HG02981 (cell line): ENCODE measurements around the gene KRT33B.
"Not testable (repeated sequence)": the region's sequence is repeated elsewhere in the genome, so short reads cannot be mapped to it uniquely, and the experiment has no call there.

Source experiments
- ATAC-seq: cut with Tn5 transposase; IDR thresholded peaks from one replicate; pipeline ENCODE4 v1.9.1; 2021; ENCODE audit warnings: mild to moderate bottlenecking, moderate library complexity; ENCODE audit not compliant: unreplicated experiment

KRT33B gene

DNA sequence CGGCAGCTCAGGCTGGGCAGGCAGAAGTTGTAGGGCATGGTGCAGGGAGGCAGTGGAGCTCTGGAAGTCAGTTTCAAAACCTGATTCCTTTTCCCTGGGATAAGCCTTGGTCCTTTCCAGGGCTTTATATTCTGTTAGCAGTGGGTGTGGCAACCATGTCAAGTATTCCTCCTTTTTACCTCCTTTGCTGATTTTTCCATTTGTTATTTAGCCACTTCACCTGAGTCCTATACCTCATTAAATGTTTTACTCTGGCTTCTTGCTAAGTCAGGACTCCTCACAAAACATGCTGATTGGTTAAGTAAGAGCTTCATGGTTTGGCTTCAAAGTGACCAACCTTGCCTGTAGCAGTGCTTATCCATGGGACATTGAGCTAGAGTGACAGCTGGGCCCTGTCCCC lies at the start of gene KRT33B:
KRT33B (minus strand) TSS at position 101 of the 400 bp plus-strand sequence; CDS start at position 38, 63 bp downstream.
- ATAC-seq, result no peak

DNA sequence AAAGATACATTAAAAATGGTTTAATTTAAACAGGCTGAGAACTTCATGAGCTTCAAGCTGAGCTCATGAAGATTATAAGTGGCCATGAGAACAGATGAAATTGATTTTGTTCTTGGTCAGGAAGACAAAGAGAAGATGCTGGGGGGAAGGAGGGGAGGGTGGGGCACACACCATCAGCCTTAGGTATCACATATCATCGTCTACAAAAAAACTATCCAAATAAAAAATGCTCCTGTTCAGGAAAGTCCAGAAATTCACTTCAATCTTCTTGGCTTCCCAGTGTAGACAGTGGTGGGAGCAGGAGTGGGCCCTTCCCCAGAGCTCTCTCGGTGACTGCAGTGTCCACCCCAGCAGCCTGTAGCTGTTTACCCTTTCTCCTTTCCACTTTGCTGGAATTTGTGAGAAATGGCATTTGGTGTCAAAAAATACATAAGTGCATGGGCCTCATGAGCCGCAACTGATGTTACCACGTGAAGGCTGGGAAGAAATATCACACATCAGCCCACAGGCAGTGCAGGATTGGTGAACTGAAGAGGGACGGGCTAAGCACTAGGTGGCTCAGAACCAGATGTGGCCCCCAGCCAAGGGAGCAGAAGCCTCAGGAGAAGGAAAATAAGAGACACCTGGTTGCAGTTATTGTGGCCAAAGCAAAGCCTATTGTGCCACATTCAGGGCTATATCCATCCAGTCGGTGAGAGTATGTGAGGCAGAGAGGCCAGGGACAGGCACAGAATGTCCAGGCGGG lies 48.7 kb upstream of the KRT33B start:
- no peak for ATAC-seq

DNA sequence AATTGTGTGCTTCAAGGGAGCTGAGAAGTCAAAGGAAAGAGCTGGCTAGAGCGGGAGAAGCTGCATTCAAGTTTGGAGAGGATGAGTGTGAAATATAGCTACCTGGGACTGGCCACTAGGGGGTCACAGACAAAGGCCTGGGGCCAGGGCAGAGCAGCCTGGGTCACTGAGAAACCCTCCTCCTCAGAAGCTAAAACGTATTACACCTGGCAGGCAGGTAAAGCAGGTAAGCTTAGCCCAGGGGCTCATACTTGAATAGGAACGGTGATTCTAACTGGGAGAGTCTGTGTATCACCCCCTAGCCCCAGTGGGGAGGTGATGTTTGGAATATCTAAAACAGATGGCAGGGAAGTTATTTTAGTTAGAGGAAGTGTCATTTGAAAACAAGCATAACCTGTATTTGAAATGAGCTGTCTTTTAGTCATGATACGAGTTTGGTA lies 48.0 kb upstream of the KRT33B start:
- ATAC-seq, result no peak

DNA sequence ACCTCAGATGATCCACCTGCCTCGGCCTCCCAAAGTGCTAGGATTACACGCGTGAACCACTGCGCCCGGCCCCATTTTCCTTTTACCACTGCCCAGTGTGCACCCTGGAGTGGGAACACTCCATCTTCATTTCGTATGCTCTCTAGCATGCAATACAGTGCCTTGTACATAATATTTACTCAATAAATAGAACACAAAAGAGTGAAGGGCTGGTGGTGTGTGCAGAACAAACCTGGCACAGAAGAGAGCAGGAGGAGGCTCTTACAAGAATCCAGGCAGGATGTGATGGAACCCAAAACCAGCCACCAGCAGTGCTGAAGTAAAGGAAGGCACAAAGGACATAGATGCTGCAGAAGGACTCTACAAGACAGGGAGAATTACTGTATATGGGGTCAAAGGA lies 47.5 kb upstream of the KRT33B start:
- ATAC-seq, result no peak

DNA sequence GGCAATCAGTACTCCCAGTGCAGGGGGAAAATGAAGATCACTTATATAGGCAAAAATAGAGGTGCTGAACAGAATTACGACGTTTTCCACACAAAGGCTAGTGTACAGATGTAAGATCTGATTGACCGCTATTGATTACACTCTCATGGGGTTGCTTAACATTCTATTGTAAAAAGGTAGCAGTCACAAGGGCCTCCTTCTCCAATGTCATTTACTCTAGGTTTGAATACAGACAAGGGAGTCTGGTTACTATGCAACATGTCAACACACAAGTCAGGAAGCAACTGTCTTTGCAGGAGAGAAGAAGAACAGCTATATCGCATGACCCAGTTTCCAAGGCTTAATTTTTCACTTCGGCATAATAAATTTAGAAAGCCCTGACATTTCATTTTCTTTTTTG lies 46.9 kb upstream of the KRT33B start:
- no peak for ATAC-seq

DNA sequence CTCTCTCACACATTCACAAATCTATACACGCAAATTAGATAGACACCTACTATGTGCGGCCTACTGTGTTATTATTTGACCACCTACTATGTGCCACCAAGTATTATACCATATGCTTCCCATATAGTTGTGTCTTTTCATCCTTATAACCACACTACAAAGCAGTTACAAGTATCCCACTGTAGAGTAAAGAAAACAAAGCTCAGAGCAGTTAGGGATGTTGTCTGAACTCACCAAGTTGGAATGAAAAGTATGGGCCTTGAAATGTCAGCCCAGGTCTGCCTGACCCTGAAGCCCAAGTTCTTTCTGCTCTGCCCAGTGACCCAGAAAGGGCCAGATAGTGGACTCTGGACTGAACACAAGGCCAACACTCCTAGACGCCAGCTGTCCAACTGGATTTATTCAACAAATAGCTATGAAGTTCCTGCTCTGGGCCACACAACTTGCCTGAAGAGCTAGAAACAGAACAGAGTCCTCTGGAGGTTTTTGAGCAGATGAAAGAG lies 46.3 kb upstream of the KRT33B start:
- no peak for ATAC-seq

DNA sequence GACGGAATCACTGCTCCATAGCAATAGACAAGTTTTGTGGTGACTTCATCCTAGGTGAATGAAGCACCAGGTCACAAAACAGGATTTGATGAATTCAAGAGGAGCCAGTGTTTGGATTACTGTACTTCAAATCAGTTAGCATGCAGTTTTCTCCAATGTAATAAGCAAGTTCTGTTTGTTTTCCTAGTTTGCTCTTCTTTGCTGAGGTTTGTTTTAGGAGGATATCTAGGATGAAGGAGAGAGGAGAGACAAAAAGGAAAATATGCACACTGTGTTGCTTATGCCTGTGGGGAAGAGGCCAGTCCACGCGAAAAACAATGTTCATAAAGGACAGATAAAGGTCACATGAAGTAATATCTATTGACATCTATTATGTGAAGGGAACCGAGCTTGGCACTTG lies 45.8 kb upstream of the KRT33B start:
- no peak for ATAC-seq

DNA sequence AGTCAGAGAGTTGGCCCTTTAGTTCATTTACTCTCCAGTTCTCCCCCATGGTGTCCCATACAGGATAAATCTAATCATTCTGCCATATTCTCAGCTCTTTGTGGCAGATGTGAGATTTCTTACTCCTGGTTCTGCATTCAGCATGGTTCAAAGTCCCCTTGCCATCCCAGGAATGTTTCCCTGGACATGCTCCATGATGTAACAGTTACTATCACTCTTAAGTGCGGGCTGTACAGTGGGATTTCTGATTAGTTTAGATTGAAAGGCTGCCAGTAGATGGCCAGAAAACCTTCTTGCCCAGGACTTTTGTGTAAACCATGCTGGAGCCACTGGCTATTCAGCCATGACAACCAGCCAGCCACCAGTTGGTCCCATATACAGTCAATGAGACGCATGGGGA lies 44.4 kb upstream of the KRT33B start:
- ATAC-seq, result no peak

DNA sequence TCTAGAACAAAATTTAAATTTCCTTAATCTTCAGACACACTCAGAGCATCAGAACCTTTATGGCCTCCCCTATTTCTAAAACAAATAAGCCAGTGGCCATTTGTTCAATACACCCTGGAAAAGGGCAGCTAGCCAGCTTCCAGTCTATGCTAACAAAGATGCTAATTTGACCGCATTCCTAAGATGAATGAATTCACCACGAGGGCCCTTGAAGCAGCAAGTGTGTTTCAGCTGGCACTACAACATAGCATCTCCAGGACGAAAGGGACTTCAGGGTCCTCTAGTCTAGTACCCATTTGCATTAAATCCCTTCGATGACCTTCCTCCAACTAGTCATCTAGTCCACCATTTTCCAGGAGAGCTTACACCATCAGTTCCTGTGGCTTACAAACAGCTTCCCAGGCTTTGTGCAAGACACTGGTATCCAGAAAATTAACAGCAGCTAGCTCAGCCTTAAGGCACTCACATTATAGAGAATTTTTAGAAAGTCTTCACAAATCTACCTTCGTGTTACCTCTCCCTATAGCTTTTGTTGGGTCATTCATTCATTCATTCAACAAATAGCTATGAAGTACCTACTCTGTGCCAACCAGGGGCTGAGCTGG lies 43.8 kb upstream of the KRT33B start:
- no peak for ATAC-seq

DNA sequence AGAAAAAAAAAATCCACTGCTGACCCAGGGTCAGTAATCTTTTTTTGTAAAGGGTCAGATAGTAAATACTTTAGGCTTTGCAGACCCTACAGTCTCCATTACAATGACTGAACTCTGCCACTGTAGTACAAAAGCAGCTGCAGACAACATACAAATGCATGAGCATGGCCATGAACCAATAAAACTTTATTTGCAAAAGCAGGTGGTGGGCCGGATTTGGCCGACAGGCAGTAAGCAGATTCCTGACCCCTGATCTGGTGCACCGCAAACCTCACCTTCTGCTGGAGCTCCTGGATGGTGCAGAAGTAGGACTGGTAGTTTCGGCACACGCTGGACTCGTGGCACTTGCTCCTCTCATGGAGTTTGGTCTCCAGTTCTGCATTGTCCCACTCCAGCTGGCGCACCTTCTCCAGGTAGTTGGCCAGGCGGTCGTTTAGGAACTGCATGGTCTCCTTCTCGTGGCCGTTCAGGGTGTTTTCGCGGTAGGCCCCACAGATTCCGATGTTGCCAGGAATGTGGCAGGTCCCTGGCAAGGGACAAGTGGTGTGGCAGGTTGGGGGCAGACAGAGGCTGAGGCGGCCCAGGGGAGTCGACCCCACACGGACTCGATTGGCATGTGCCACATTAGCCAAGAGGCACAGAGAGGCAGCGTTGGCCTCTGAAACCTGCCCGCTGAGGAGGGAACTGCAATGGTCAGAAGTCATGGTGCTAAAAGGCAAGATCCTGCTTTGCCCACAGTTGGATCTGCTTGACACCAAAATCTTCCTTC lies 41.6 kb upstream of the KRT33B start:
- no peak for ATAC-seq

DNA sequence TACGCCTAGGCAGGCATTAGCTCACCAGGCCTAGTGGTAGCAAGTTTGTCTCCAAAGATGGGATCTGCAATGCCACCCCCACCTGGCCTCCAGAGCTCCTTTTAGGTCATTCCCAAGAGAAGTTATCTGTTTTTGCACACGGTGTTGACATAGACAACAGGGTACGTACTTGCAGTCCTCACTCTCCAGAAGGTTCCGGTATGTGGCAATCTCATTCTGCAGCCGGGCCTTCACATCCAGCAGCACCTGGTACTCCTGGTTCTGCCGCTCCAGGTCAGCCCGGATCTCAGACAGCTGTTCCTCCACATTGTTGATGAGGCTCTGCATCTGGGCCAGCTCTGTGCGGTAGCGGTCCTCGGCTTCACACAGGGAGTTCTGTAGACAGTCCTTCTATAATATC lies 37.6 kb upstream of the KRT33B start:
- ATAC-seq, result no peak

DNA sequence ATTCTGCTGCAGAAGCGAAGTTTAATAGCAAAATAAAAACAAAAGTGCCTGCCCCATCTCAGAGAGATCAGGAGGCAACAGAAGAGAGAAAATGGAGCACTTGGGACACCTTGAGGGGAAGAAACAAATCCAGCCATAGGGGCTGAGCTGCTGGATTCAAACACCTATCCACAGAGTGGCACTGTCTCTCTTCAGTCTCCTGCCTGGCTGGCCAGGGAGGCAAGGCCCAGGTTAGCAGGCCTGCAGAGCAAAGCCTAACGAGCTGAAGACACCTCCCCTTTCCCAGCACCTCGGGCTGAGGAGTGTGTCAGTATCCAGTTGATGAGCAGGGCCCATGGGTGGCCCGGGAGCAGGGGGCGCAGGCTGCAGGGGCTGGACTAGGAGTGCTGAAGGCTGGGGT lies 36.6 kb upstream of the KRT33B start:
- no peak for ATAC-seq

DNA sequence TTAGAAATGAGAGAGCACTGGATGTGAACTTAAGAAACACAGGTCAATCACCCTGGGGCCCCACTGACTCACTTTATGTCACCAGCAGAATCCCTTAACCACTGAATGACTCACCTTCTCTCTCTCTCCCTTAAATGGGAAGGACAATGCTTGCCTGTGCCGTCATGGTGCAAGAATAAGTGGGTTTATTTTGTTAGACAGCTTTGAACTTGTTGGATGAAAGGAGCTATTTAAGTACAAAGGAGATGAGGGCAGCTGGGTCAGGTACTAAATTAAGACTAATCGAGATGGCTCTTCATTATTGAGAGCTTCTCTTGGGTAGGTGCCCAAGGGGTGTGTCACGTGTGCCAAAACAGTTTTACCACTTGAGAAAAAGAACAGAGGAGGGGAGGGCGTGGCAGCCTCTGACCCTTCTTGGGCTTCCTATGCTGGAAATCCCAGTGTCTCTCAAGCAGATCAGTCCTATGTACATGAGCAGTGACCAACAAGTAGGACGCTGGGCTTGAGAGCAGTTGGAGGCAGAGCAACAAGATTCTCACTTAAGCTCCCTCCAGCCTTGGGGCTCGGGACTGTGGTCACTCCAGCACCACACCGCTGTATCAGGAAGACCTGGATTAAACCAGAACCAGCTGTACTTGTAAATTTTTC lies 34.5 kb upstream of the KRT33B start:
- no peak for ATAC-seq

DNA sequence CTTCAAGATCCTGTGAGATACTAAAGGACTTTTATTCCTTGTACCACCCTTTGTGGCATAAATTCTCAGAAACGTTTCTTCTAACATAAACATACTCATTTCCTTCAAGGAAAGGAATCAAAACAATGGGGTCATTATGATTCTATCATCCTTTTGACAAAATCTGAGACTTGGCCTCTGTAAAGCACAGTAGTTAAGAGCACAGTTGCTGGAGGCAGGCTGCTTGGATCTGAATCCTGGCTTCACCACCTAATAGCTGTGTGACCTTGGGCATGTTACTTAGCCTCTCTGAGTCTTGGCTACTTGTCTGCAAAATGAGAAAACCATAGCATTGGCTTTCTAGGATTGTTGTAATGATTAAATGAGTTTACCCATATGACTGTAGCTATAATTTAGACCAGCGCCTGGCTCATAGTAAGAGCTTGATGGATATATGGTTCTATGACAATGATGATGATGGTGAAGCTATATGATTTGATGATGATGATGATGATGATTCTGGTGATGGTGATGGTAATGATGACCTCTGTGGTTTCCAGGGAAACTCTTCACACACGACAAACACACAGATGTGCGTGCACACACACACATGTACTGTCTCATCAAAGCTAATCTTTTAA lies 33.9 kb upstream of the KRT33B start:
- ATAC-seq, result no peak

DNA sequence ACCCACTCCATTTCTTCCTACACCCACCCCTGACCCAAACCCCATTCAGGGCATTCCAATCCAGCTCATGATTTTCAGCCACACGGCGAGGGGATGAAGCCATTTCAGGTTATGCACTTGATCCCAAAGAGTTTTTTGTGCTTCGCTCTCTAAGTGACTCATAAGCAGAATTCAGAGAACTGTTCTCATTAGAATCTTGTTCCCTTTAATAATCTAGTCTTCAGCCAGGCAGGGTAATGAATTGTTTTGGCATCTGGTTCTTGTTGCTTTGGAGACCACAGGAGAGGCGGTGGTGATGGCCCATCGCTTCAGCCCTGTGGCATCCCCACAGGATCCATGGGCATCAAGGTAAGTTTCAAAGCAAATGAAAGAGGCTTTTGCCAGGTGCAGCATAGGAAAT lies 32.5 kb upstream of the KRT33B start:
- no peak for ATAC-seq

DNA sequence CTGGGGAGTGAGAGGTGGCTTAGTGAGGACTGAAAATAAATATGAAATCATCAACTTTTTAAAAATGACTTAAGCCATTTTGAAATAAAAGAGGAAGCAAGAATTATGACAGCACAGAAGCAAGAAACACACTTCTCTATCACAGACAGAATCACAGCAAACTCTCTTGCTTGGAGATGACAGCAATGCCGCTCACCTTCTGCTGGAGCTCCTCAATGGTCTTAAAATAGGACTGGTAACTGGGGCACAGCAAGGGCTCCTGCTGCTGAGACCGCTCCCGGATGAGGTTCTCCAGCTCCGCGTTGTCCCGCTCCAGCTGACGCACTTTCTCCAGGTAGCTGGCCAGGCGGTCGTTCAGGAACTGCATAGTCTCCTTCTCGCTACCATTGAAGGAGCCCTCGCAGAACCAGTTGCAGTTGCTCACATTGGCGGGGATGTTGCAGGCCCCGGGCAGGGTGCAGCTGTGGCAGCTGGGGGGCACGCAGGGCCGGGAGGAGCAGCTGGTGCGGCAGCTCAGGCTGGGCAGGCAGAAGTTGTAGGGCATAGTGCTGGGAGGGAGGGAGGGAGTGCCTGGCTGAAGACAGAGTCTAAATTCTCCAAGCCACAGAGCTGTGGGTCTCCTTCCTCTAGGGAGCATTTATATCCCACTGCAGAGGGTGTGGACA lies 27.5 kb upstream of the KRT33B start, which contains the start of gene KRT31:
KRT31 (minus strand) TSS at position 613 of the 665 bp plus-strand sequence; CDS start at position 544, 69 bp downstream.
- no peak for ATAC-seq

DNA sequence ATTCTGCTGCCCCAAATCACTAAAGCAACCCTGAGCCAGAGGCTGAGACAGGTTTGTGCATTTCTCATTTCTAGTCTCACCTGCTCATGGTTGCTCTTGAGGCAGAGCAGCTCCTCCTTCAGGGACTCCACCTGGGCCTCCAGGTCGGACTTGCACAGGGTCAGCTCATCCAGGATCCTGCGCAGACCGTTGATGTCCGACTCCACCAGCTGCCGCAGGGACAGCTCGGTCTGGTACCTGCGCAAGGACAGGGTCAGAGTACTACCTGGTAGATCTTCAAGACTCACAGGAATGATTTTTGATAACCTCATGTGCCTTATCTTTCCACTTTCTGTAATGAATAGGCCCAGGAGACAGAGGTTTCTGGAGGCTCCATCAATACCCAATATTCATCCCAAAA lies 26.7 kb upstream of the KRT33B start:
- no peak for ATAC-seq

DNA sequence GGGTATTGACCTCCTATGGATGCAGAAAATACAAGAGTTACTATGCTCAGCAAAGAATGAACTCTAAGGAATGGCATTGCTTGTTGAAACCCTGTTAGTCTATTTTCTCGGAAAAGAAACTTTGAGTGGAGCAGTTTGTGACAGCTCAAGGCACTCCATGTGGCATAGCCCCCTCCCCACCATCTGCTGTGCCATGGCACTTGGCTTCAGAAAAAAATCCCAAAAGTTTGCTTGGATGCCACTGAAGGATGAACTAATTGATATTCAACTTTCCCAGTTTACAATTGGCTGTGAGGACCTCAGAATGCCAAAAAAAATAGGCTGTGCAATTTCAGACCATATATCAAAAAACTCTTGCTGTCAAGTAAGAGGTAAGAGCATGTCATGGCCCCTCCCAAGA lies 26.0 kb upstream of the KRT33B start:
- ATAC-seq, result no peak

DNA sequence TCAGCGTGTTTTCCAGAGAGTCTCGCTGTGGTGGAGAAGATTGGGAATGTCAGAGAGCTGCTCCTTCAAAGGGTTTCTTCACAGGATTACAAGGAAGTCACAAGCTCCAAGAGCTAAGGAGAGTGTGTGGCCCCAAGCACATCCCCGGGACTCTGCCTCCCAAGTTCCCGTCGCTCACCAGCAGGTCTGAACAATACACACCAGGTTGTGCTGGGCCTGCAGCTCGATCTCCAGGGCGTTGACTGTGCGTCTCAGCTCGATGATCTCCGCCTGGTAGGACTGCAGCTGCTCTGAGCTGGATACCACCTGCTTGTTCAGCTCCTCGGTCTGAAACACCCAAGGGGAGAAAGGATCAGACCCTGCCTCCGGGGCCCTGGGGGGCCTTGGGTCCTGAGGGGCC lies 25.4 kb upstream of the KRT33B start:
- ATAC-seq, result not testable (repeated sequence)
